Gastroesophageal sphincter (tissue), 3 donors: ENCODE results near the gene FGF14.

Experiments used
- CTCF ChIP-seq, 4 experiments: fragments of 200-600 bp in 2 of 4; fragments of 450-650 bp in 2 of 4; sonication (generic) in 1 of 4; IDR thresholded peaks; one replicate each; pipeline ENCODE4 v1.5.1; 2017 to 2019; ENCODE audit warnings: antibody characterized with exemption in 4 of 4, mild to moderate bottlenecking in 2 of 4, moderate library complexity in 2 of 4
- EP300 ChIP-seq: sonication (generic); formaldehyde crosslinking; IDR thresholded peaks from one replicate; pipeline ENCODE4 v1.6.1; 2017; ENCODE audit warnings: antibody characterized with exemption, mild to moderate bottlenecking
- POLR2A ChIP-seq, 2 donors: fragments of 450-650 bp; IDR thresholded peaks; one replicate each; pipeline ENCODE4 v1.6.1; 2017; ENCODE audit warnings: antibody characterized with exemption in 2 of 2, mild to moderate bottlenecking in 2 of 2, moderate library complexity in 1 of 2
- POLR2AphosphoS5 ChIP-seq: sonication (generic); formaldehyde crosslinking; IDR thresholded peaks from one replicate; pipeline ENCODE4 v1.6.1; 2017; ENCODE audit warnings: antibody characterized with exemption

- TF ChIP-seq CTCF (IDR thresholded peaks at IDR 0.05) = no peak
- TF ChIP-seq EP300 = no peak
- no peak for TF ChIP-seq POLR2A (IDR thresholded peaks at IDR 0.05)
- no peak for TF ChIP-seq POLR2AphosphoS5
Observed at GRCh38 chr13:102035969-102036368, 365.9 kb downstream of the FGF14 start.
